Loucy (cell line): Measurements from ENCODE around the gene TTBK1.

ENCODE experiments used
- H2AFZ ChIP-seq: fragments of 200-600 bp; sonication (generic); 2 replicates; pipeline ENCODE4 v1.6.0; 2016; ENCODE audit warnings: antibody characterized with exemption, mild to moderate bottlenecking, low read length, moderate library complexity
- H3F3A ChIP-seq: fragments of 200-600 bp; 2 replicates; pipeline ENCODE4 v1.6.0; 2016; ENCODE audit warnings: antibody characterized with exemption, low read depth, mild to moderate bottlenecking
- H3K27me3 ChIP-seq: fragments of 200-600 bp; sonication (generic); 2 replicates; pipeline ENCODE4 v1.6.1; 2014; ENCODE audit warnings: low read length, mild to moderate bottlenecking; ENCODE audit not compliant: insufficient read depth, poor library complexity, severe bottlenecking
- H3K36me3 ChIP-seq: fragments of 200-600 bp; sonication (generic); 2 replicates; pipeline ENCODE4 v1.6.1; 2016; ENCODE audit warnings: low read length; ENCODE audit not compliant: insufficient read depth
- H3K4me1 ChIP-seq: fragments of 200-600 bp; sonication (generic); 2 replicates; pipeline ENCODE4 v1.5.1; 2014; ENCODE audit warnings: low read length, mild to moderate bottlenecking; ENCODE audit not compliant: insufficient read depth, poor library complexity, severe bottlenecking
- H3K4me2 ChIP-seq: fragments of 200-600 bp; sonication (generic); 2 replicates; pipeline ENCODE4 v1.6.0; 2014; ENCODE audit warnings: antibody characterized with exemption, low read length, low read depth, mild to moderate bottlenecking; ENCODE audit not compliant: poor library complexity, severe bottlenecking
- H3K4me3 ChIP-seq: fragments of 200-600 bp; sonication (generic); 2 replicates; pipeline ENCODE4 v1.5.1; 2014; ENCODE audit warnings: low read length, mild to moderate bottlenecking, mixed read lengths; ENCODE audit not compliant: poor library complexity, severe bottlenecking
- H3K79me2 ChIP-seq: fragments of 200-600 bp; sonication (generic); 2 replicates; pipeline ENCODE4 v1.6.1; 2014; ENCODE audit warnings: low read length; ENCODE audit not compliant: insufficient read depth
- H3K9ac ChIP-seq: fragments of 200-600 bp; sonication (generic); 2 replicates; pipeline ENCODE4 v1.6.0; 2014; ENCODE audit warnings: mild to moderate bottlenecking, low read depth, low read length, moderate library complexity; ENCODE audit not compliant: poor library complexity, severe bottlenecking
- H3K9me2 ChIP-seq: fragments of 200-600 bp; sonication (generic); replicated peaks from 2 replicates; pipeline ENCODE4 v1.6.1; 2016; ENCODE audit warnings: low read depth, low read length, mixed read lengths
- H3K9me3 ChIP-seq: fragments of 200-600 bp; sonication (generic); 2 replicates; pipeline ENCODE4 v1.6.1; 2014; ENCODE audit warnings: mild to moderate bottlenecking, antibody characterized with exemption, low read length, low read depth; ENCODE audit not compliant: insufficient read depth
- H4K20me1 ChIP-seq: fragments of 200-600 bp; sonication (generic); 2 replicates; pipeline ENCODE4 v1.6.0; 2014; ENCODE audit warnings: antibody characterized with exemption, low read length, mild to moderate bottlenecking; ENCODE audit not compliant: insufficient read depth, poor library complexity, severe bottlenecking
- EZH2phosphoT487 ChIP-seq: fragments of 200-600 bp; IDR thresholded peaks from 2 replicates; pipeline ENCODE4 v1.6.1; 2018; ENCODE audit warnings: antibody characterized with exemption, mild to moderate bottlenecking, moderate library complexity, borderline replicate concordance
- TF ChIP-seq, protein P1 (sequence below): fragments of 200-600 bp; sonication (generic); conservative IDR thresholded peaks from 2 replicates; pipeline ENCODE4 v1.5.1; 2014; ENCODE audit warnings: mild to moderate bottlenecking, antibody characterized with exemption, low read length

TTBK1 gene

DNA sequence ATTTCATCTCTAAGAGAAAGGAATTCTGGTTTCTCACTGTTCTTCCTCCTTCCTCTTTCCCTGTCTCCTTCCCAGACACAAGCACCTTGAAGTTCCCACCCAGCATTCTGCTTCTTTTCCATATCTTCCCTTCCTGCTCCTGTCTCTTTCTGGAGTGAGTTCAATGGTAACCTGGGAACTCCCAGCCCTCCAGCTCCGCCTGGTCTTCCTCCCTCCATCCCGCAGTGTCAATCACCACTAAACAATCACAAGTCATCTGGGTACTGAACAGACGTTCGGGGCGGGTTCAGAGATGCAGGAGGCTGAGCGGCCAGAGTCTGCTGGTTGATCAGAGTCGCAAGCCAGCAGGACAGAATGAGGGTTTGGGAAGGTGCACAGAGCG, 7.7 kb downstream of the TTBK1 start:
- H3K4me1 ChIP-seq, result peaks cover 10% of the 10 kb centered on the region
- no peak overlapping the region; the same call in 1 of the 2 replicates for H2AFZ ChIP-seq
- no peaks in the 10 kb centered on the region for H3K79me2 ChIP-seq
- no peak overlapping the region for H3K4me3 ChIP-seq
- H3K9me3 ChIP-seq, result no peaks in the 10 kb centered on the region
- no peaks in the 10 kb centered on the region for H3K36me3 ChIP-seq
- H4K20me1 ChIP-seq, result no peaks in the 10 kb centered on the region
- H3K9me2 ChIP-seq, result no peaks in the 10 kb centered on the region
- H3K4me2 ChIP-seq, result no peak overlapping the region
- no peaks in the 10 kb centered on the region for H3K27me3 ChIP-seq
- no peaks in the 10 kb centered on the region for H3F3A ChIP-seq
- H3K9ac ChIP-seq, result no peak overlapping the region
- no peak for TF ChIP-seq EZH2phosphoT487
- TF ChIP-seq, protein P1, sequence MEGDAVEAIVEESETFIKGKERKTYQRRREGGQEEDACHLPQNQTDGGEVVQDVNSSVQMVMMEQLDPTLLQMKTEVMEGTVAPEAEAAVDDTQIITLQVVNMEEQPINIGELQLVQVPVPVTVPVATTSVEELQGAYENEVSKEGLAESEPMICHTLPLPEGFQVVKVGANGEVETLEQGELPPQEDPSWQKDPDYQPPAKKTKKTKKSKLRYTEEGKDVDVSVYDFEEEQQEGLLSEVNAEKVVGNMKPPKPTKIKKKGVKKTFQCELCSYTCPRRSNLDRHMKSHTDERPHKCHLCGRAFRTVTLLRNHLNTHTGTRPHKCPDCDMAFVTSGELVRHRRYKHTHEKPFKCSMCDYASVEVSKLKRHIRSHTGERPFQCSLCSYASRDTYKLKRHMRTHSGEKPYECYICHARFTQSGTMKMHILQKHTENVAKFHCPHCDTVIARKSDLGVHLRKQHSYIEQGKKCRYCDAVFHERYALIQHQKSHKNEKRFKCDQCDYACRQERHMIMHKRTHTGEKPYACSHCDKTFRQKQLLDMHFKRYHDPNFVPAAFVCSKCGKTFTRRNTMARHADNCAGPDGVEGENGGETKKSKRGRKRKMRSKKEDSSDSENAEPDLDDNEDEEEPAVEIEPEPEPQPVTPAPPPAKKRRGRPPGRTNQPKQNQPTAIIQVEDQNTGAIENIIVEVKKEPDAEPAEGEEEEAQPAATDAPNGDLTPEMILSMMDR, result no peak

DNA sequence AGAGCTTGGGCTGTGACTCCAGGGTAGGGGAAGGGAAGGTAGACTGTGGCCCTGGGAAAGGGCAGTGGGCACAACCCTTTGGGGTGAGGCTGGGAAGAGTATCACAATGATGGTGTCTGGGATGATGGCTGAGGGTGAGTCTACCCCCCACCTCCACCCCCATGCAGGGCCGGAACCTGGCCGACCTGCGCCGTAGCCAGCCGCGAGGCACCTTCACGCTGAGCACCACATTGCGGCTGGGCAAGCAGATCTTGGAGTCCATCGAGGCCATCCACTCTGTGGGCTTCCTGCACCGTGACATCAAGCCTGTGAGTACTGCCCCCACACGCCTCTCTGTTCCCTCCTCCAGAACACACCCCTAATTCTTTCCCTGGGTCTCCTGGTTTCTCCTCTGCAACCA, 10.1 kb downstream of the TTBK1 start:
- no peak overlapping the region for H2AFZ ChIP-seq
- TF ChIP-seq, protein P1, result no peak
- no peak for TF ChIP-seq EZH2phosphoT487
- no peak overlapping the region for H3K4me2 ChIP-seq

DNA sequence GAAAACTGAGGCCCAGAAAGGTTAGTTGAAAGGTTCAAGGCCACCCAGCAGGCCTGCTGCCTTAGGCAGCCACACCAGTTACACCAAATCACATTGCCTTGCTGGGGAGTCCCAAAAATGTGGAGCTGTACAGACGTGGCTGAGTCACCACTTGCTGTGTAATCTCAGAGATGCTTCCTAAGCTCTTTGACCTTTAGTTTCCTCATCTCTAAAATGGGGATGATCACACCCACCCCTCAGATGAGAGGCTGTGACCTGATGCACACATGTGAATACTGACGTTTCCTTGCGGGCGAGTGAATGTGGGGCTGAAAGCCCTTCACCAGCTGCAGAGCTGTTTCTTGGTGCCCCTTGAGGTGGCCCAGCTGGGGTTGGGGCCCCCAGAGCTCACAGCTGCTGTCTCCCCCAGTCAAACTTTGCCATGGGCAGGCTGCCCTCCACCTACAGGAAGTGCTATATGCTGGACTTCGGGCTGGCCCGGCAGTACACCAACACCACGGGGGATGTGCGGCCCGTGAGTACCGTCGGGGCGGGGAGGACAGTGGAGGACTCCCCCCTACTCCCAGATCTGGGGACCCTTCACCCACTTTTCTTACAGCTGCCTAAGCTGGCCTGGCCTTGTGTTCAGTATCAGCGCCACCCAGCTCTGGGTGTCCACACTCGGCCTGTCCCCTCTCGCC, 11.0 kb downstream of the TTBK1 start:
- Histone ChIP-seq H3K4me2 (no peak overlapping the region), H3K27me3 (no peaks in the 10 kb centered on the region)

More for the DNA sequence above, 10.1 kb downstream of the TTBK1 start:
- H3K27me3 ChIP-seq, result no peaks in the 10 kb centered on the region
- H4K20me1 ChIP-seq, result no peaks in the 10 kb centered on the region
- no peaks in the 10 kb centered on the region for H3K36me3 ChIP-seq
- H3K4me3 ChIP-seq, result no peak overlapping the region
- no peaks in the 10 kb centered on the region for H3F3A ChIP-seq
- H3K79me2 ChIP-seq, result no peaks in the 10 kb centered on the region
- no peaks in the 10 kb centered on the region for H3K9me2 ChIP-seq
- H3K4me1 ChIP-seq, result no peaks in the 10 kb centered on the region
- no peak overlapping the region for H3K9ac ChIP-seq
- H3K9me3 ChIP-seq, result no peaks in the 10 kb centered on the region

More for the DNA sequence above, 11.0 kb downstream of the TTBK1 start:
- Histone ChIP-seq H3K9me3 (no peaks in the 10 kb centered on the region), H3F3A (no peaks in the 10 kb centered on the region), H4K20me1 (no peaks in the 10 kb centered on the region), H3K9me2 (no peaks in the 10 kb centered on the region), H3K36me3 (no peaks in the 10 kb centered on the region), H3K4me3 (no peak overlapping the region), H3K9ac (no peak overlapping the region), H2AFZ (no peak overlapping the region), H3K79me2 (no peaks in the 10 kb centered on the region), H3K4me1 (no peaks in the 10 kb centered on the region)
- TF ChIP-seq EZH2phosphoT487, result no peak
- TF ChIP-seq, protein P1, result no peak
